22Rv1 (cell line): Measurements from ENCODE around the gene TUBGCP2.

Experiments
- H3K27ac ChIP-seq: fragments of 450-650 bp; 2 replicates; pipeline ENCODE4 v1.5.1; 2017
- ZFX ChIP-seq: fragments of 450-650 bp; IDR thresholded peaks from 2 replicates; pipeline ENCODE4 v1.6.1; 2017; ENCODE audit warnings: antibody characterized with exemption, borderline replicate concordance
- TF ChIP-seq, protein P1 (sequence below): fragments of 450-650 bp; IDR thresholded peaks from 2 replicates; pipeline ENCODE4 v1.5.1; 2017; ENCODE audit warnings: mild to moderate bottlenecking

The TUBGCP2 gene

DNA sequence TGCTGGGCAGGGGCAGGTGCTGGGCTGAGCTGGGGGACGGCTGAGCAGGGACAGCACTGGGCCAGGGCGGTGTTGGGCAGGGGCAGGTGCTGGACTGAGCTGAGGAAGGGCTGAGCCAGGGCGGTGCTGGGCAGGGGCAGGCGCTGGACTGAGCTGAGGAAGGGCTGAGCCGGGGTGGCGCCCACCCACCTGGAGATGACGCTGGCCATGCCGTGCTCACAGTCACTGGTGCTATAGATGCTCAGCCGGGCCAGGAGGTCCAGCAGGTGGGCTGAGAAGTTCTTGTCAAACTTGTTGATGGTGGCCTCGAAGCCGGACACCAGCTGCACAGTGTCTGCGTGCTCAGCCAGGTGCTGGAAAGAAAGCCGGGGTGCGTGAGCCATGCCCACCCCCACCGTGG lies 27.6 kb downstream of the TUBGCP2 start:
- TF ChIP-seq, protein P1, sequence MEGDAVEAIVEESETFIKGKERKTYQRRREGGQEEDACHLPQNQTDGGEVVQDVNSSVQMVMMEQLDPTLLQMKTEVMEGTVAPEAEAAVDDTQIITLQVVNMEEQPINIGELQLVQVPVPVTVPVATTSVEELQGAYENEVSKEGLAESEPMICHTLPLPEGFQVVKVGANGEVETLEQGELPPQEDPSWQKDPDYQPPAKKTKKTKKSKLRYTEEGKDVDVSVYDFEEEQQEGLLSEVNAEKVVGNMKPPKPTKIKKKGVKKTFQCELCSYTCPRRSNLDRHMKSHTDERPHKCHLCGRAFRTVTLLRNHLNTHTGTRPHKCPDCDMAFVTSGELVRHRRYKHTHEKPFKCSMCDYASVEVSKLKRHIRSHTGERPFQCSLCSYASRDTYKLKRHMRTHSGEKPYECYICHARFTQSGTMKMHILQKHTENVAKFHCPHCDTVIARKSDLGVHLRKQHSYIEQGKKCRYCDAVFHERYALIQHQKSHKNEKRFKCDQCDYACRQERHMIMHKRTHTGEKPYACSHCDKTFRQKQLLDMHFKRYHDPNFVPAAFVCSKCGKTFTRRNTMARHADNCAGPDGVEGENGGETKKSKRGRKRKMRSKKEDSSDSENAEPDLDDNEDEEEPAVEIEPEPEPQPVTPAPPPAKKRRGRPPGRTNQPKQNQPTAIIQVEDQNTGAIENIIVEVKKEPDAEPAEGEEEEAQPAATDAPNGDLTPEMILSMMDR = no peak
- no peak for TF ChIP-seq ZFX
- H3K27ac ChIP-seq = no peak overlapping the region

GRCh38 chr10:133280391-133281059 lies 28.1 kb downstream of the TUBGCP2 start:
- no peak overlapping the region for H3K27ac ChIP-seq
- TF ChIP-seq ZFX = no peak
- TF ChIP-seq, protein P1 = no peak

GRCh38 chr10:133279326-133280226 lies 29.1 kb downstream of the TUBGCP2 start:
- no peak overlapping the region for H3K27ac ChIP-seq
- TF ChIP-seq ZFX = no peak
- TF ChIP-seq, protein P1 = no peak

- TF ChIP-seq ZFX = no peak
- TF ChIP-seq, protein P1 = no peak
- H3K27ac ChIP-seq = no peak overlapping the region
Measured at GRCh38 chr10:133278577-133279265, 30.0 kb downstream of the TUBGCP2 start.

- TF ChIP-seq ZFX = no peak
- TF ChIP-seq, protein P1 = no peak
- no peak overlapping the region for H3K27ac ChIP-seq
Measured at GRCh38 chr10:133277993-133278576, 30.6 kb downstream of the TUBGCP2 start.

- H3K27ac ChIP-seq = no peak overlapping the region
Measured at GRCh38 chr10:133277277-133277992, 31.2 kb downstream of the TUBGCP2 start.

More at GRCh38 chr10:133277277-133277992, 31.2 kb downstream of the TUBGCP2 start:
- TF ChIP-seq, protein P1 = no peak
